ENCODE measurements around the gene RMDN3.

The RMDN3 gene

GRCh38 chr15:40768521-40769273, 13.6 kb upstream of the RMDN3 start:
- no peak for TF ChIP-seq CTCF (IDR thresholded peaks at IDR 0.05; ENCODE audit: borderline replicate concordance, insufficient read depth, low read depth, low read length)
- H3K4me3 ChIP-seq (ENCODE audit: low read depth, low read length): peak overlapping the region; percentile 39

- H3K4me3 ChIP-seq (ENCODE audit: low read depth, low read length): no peak overlapping the region
- no peak for TF ChIP-seq CTCF (IDR thresholded peaks at IDR 0.05; ENCODE audit: borderline replicate concordance, insufficient read depth, low read depth, low read length)
Measured at GRCh38 chr15:40767838-40768500, 12.9 kb upstream of the RMDN3 start.

DNA sequence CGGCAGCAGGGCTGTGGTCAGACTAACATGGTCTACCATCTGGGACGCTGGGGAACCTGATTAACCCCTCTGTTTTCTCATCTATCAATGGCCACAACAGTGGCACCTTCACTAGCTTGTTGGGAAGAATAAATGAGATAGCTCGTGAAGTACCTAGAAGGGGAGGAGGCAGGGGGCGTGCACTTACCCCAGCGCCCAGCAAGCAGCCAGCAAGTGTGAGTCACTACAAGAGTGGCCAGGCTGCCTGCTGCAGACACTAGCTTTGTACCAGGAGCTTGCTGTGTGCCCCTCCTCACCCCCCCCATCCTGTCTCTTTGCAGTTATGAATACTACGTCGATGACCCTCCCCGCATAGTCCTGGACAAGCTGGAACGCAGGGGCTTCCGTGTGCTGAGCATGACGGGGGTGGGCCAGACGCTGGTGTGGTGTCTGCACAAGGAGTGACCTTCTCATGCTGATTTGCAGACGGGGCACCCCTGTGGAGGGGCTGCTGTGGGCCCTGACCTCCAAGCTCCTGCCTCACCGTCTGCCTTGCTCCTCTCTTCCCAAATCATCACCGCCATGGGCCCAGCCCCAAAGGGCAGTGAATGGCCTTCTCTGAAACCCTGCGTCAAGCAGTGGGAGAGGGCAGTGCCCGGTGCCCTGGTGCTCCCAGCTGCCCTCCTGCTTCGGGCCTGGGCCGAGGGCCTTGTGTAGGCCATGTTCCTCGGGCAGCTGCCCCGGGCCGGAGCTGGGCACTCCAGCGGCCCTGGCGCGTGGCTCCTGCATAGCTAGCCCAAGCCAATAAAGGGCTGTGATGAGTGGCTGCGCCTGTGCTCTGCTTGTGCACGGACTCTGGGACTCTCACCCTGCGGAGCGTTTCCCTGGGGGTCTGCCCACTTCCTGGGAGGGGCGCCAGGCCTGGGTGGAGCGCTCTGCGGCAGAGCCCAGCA, 12.1 kb upstream of the RMDN3 start:
- no peak overlapping the region for H3K4me3 ChIP-seq (ENCODE audit: low read depth, low read length)
- TF ChIP-seq CTCF (IDR thresholded peaks at IDR 0.05; ENCODE audit: borderline replicate concordance, insufficient read depth, low read depth, low read length): no peak

GRCh38 chr15:40766194-40766815, 11.3 kb upstream of the RMDN3 start:
- TF ChIP-seq CTCF (IDR thresholded peaks at IDR 0.05; ENCODE audit: borderline replicate concordance, insufficient read depth, low read depth, low read length): no peak
- H3K4me3 ChIP-seq (ENCODE audit: low read depth, low read length): no peak overlapping the region

DNA sequence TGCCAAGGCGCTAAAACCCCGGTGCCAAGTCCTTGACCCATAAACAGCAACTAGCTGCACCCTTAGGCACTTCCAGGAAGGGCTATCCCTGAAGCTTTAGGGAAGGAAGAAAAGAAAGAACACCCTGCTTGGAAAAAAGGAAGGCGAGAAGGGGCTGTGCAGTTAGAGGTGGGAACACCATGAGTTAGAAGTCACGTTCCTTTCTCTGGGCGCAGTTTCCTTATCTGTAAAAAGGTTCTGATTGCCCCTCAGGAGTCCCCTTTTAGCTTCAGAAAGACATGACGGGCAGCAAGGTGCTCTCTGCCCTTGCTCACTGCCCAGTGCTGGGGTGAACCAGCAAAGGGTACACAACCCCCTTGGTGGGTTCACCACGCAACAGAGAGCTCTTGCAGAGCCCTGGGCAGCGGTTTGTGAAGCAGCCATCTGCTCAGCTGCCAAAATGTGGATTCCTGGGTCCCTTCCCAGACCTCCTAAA, 9.6 kb upstream of the RMDN3 start:
- H3K4me3 ChIP-seq (ENCODE audit: low read depth, low read length): peak overlapping the region; percentile 91
- no peak for TF ChIP-seq CTCF (IDR thresholded peaks at IDR 0.05; ENCODE audit: borderline replicate concordance, insufficient read depth, low read depth, low read length)

DNA sequence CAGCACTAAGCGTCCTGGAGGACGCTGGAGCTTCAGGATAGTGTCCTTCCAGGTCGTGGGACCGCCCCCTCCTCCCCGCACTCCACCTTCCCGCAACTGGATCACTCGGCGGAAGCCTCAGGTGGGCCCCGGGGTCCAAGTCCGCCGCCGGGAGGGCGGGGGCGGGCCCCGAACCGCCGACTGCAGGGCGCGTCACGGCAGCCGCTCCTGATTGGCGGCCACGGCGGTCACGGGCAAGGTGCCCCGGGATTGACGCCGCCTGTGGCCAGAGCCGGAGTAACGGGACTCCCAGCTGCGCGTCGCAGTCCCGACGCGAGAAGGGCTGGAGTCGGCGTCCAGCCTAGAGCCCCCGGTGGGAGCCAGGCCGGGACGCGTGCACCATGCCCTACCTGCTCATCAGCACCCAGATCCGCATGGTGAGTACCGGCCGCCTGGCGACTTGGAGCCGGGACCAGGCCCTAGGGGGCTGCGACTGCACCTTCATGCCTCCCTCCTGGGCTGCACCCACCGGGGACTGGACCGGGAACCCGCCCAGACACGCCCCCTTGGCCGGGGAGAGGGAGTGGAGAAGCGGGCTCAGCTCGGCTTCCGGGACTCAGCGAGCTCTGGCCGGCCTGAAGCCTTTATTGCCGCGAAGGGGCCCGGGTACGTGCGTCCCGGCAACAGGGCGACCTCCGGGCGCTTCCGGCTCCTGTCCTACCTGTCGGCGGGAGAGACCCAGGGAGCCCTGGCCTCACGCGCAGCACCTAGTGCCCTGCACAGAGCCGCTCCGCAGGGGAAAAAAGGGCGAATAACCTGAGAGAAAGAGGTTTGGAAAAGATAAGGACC, 9.0 kb upstream of the RMDN3 start, which contains the start of gene GCHFR:
Gene GCHFR, plus strand, starts transcription at position 268 of the 828 bp plus-strand sequence. Its CDS starts 113 bp downstream, at position 381.
- peak within 1 kb of the TSS; percentile 91 for H3K4me3 ChIP-seq (ENCODE audit: low read depth, low read length)
- TF ChIP-seq CTCF (IDR thresholded peaks at IDR 0.05; ENCODE audit: borderline replicate concordance, insufficient read depth, low read depth, low read length): peak; percentile 52
